HEK293 (cell line): ENCODE data around the gene C19orf73.
A peak's percentile ranks its signal among the peaks of the same experiment; 100 is the strongest.

Experiments
- CTCF ChIA-PET: fragments of 350-600 bp; formaldehyde crosslinking; extraction: SDS; loops from one replicate; lab custom pipeline; 2021; ENCODE audit warnings: antibody characterized with exemption; lab: Yijun Ruan, JAX
- POLR2A ChIA-PET: fragments of 300-600 bp; formaldehyde crosslinking; extraction: SDS; loops from one replicate; lab custom pipeline; 2020; ENCODE audit warnings: antibody characterized with exemption, inconsistent platforms; lab: Yijun Ruan, JAX
- H3K27ac ChIP-seq: fragments of 200-500 bp; sonication (Bioruptor generic); 2 replicates; pipeline ENCODE4 v1.5.1; 2014; ENCODE audit warnings: low read depth, low read length, control low read depth, inconsistent platforms; ENCODE audit errors: extremely low read depth
- H3K36me3 ChIP-seq, 2 experiments: fragments of 200-500 bp in 1 of 2; sonication (Bioruptor generic) in 1 of 2; 1 replicate in 1 of 2; 2 replicates in 1 of 2; pipeline ENCODE4 v1.5.1; 2014 to 2017; ENCODE audit warnings: inconsistent platforms in 2 of 2, low read length in 2 of 2; ENCODE audit not compliant: control insufficient read depth in 2 of 2, insufficient read depth in 1 of 2
- H3K4me1 ChIP-seq: fragments of 200-500 bp; sonication (Bioruptor generic); 2 replicates; pipeline ENCODE4 v1.5.1; 2014; ENCODE audit warnings: mild to moderate bottlenecking, low read length, inconsistent platforms; ENCODE audit not compliant: control insufficient read depth, insufficient read depth
- H3K4me3 ChIP-seq: 2 replicates; pipeline ENCODE4 v1.5.1; 2011; ENCODE audit warnings: low read depth, mild to moderate bottlenecking, control low read depth, low read length, moderate library complexity
- H3K9me3 ChIP-seq: fragments of 200-500 bp; sonication (Bioruptor generic); 2 replicates; pipeline ENCODE4 v1.5.1; 2014; ENCODE audit warnings: low read depth, low read length, inconsistent platforms; ENCODE audit not compliant: control insufficient read depth, insufficient read depth
- ATF2 ChIP-seq: fragments of 450-650 bp; formaldehyde crosslinking; IDR thresholded peaks from 2 replicates; pipeline ENCODE4 v1.5.1; 2016; ENCODE audit warnings: missing biosample characterization, missing genetic modification characterization, low read depth
- BCL11B ChIP-seq: fragments of 450-650 bp; formaldehyde crosslinking; IDR thresholded peaks from 2 replicates; pipeline ENCODE4 v1.5.1; 2016; ENCODE audit warnings: low read depth, missing biosample characterization, missing genetic modification characterization
- HOXC10 ChIP-seq: sonication (generic); formaldehyde crosslinking; IDR thresholded peaks from 2 replicates; pipeline ENCODE4 v1.8.1; 2023; ENCODE audit warnings: mild to moderate bottlenecking, missing genetic modification reagents
- MZF1 ChIP-seq: fragments of 450-650 bp; formaldehyde crosslinking; IDR thresholded peaks from 2 replicates; pipeline ENCODE4 v1.5.1; 2017; ENCODE audit warnings: missing biosample characterization, missing genetic modification characterization, borderline replicate concordance
- REPIN1 ChIP-seq: fragments of 450-650 bp; formaldehyde crosslinking; IDR thresholded peaks from 2 replicates; pipeline ENCODE4 v1.5.1; 2017; ENCODE audit warnings: missing biosample characterization, missing genetic modification characterization, low read depth
- TSHZ1 ChIP-seq: fragments of 450-650 bp; formaldehyde crosslinking; IDR thresholded peaks from 2 replicates; pipeline ENCODE4 v1.5.1; 2016; ENCODE audit warnings: missing biosample characterization, missing genetic modification characterization, borderline replicate concordance
- ZBTB49 ChIP-seq: fragments of 450-650 bp; formaldehyde crosslinking; IDR thresholded peaks from 2 replicates; pipeline ENCODE4 v1.5.1; 2016; ENCODE audit warnings: missing biosample characterization, missing genetic modification characterization, low read depth
- ZNF19 ChIP-seq: fragments of 450-650 bp; formaldehyde crosslinking; IDR thresholded peaks from 2 replicates; pipeline ENCODE4; 2016; ENCODE audit warnings: missing biosample characterization, missing genetic modification characterization, low read depth
- ZNF2 ChIP-seq: fragments of 450-650 bp; formaldehyde crosslinking; IDR thresholded peaks from 2 replicates; pipeline ENCODE4 v1.5.1; 2016; ENCODE audit warnings: missing biosample characterization, missing genetic modification characterization
- ZNF211 ChIP-seq: fragments of 450-650 bp; formaldehyde crosslinking; IDR thresholded peaks from 2 replicates; pipeline ENCODE4 v1.5.1; 2016; ENCODE audit warnings: low read depth, missing biosample characterization, missing genetic modification characterization
- ZNF518A ChIP-seq: fragments of 450-650 bp; formaldehyde crosslinking; conservative IDR thresholded peaks from 2 replicates; pipeline ENCODE4 v1.5.1; 2016; ENCODE audit warnings: low read depth, missing biosample characterization, missing genetic modification characterization
- ZNF529 ChIP-seq: fragments of 450-650 bp; formaldehyde crosslinking; IDR thresholded peaks from 2 replicates; pipeline ENCODE4 v1.5.1; 2017; ENCODE audit warnings: missing genetic modification characterization, missing biosample characterization; ENCODE audit not compliant: insufficient replicate concordance
- ZNF560 ChIP-seq: fragments of 450-650 bp; formaldehyde crosslinking; IDR thresholded peaks from 2 replicates; pipeline ENCODE4 v1.5.1; 2017; ENCODE audit warnings: missing biosample characterization, missing genetic modification characterization, borderline replicate concordance
- ZNF561 ChIP-seq: fragments of 450-650 bp; IDR thresholded peaks from 2 replicates; pipeline ENCODE4 v1.5.1; 2018; ENCODE audit warnings: missing biosample characterization, missing genetic modification characterization, borderline replicate concordance
- ZNF585B ChIP-seq: fragments of 450-650 bp; formaldehyde crosslinking; IDR thresholded peaks from 2 replicates; pipeline ENCODE4 v1.5.1; 2016; ENCODE audit warnings: missing biosample characterization, missing genetic modification characterization
- ZNF639 ChIP-seq: fragments of 450-650 bp; formaldehyde crosslinking; IDR thresholded peaks from 2 replicates; pipeline ENCODE4 v1.5.1; 2016; ENCODE audit warnings: missing biosample characterization, missing genetic modification characterization
- ZNF645 ChIP-seq: fragments of 450-650 bp; formaldehyde crosslinking; IDR thresholded peaks from 2 replicates; pipeline ENCODE4; 2016; ENCODE audit warnings: missing biosample characterization, missing genetic modification characterization
- ZSCAN23 ChIP-seq: fragments of 450-650 bp; formaldehyde crosslinking; IDR thresholded peaks from 2 replicates; pipeline ENCODE4 v1.5.1; 2016; ENCODE audit warnings: missing biosample characterization, missing genetic modification characterization

C19orf73 gene

GRCh38 chr19:49118565-49119410 is at the start of gene C19orf73 (continued):
- no peak for TF ChIP-seq ZBTB49
- no peak for TF ChIP-seq ZNF585B (tag by site-specific recombination)
- no peak for TF ChIP-seq ZNF211 (tag by site-specific recombination)
- peak; percentile 92 for TF ChIP-seq ATF2 (tag by site-specific recombination)
- peak; percentile 82; the same call in 1 of the 2 replicates for TF ChIP-seq ZNF645 (tag by site-specific recombination)
- TF ChIP-seq MZF1 (tag by site-specific recombination), result no peak
- TF ChIP-seq ZNF518A (tag by site-specific recombination), result no peak
- peak; percentile 76; the same call in 1 of the 2 replicates for TF ChIP-seq ZNF561 (tag by site-specific recombination)
- TF ChIP-seq, all 188 proteins: peak for 83

GRCh38 chr19:49168421-49168820 is 49.5 kb upstream of the C19orf73 start:
- no peaks in the 10 kb centered on the region for H3K4me1 ChIP-seq
- CTCF ChIA-PET, result no interaction called here
- TF ChIP-seq ZNF639 (tag by site-specific recombination) (no peak), ZSCAN23 (no peak), BCL11B (tag by site-specific recombination) (no peak), HOXC10 (CRISPR knock-in tag) (no peak), REPIN1 (tag by site-specific recombination) (no peak), ZNF645 (tag by site-specific recombination) (no peak), TSHZ1 (tag by site-specific recombination) (no peak), ZNF19 (no peak), ZNF2 (tag by site-specific recombination) (no peak), ZNF529 (tag by site-specific recombination) (no peak), ZNF560 (tag by site-specific recombination) (no peak)

More at GRCh38 chr19:49168421-49168820, 49.5 kb upstream of the C19orf73 start:
- POLR2A ChIA-PET, result no interaction called here
- Histone ChIP-seq H3K4me3 (no peak overlapping the region), H3K27ac (no peak overlapping the region), H3K9me3 (no peaks in the 10 kb centered on the region), H3K36me3 (peaks cover 0 to 29% of the 10 kb centered on the region in 2 experiments; a peak in 1 of 3 replicates)
